OCI-LY1 (cell line): ENCODE measurements around the gene CHCHD3.

Experiments
- CTCF ChIP-seq: fragments of 200-600 bp; sonication (generic), shearing (Covaris generic); IDR thresholded peaks from 2 replicates; pipeline ENCODE4 v1.5.1; 2017; ENCODE audit warnings: mild to moderate bottlenecking, antibody characterized with exemption, low read length, moderate library complexity, mixed read lengths
- EZH2 ChIP-seq: fragments of 200-600 bp; sonication (generic), shearing (Covaris generic); IDR thresholded peaks from 2 replicates; pipeline ENCODE4 v1.8.0; 2017; ENCODE audit warnings: borderline replicate concordance, mixed run types, mild to moderate bottlenecking, antibody characterized with exemption, low read length, moderate library complexity, mixed read lengths

- no peak for TF ChIP-seq CTCF
- no peak for TF ChIP-seq EZH2
Observed at GRCh38 chr7:133109816-133110215, 27.9 kb upstream of the CHCHD3 start.
